Keratinocyte (primary cell): ENCODE results near the gene HSP90AB1. TPM values are rescaled to one million over a fixed set of nuclear protein-coding genes. Genes with fewer than 3 reads are reported as not detected.

ENCODE experiments used
- DNase-seq: peaks from one replicate; pipeline ENCODE4 v3.0.0-alpha.2; 2011; ENCODE audit warnings: low read depth, missing footprints, low spot score
- FAIRE-seq: peaks from 2 replicates; lab custom pipeline; 2011; peaks lifted over from hg19 to GRCh38; lab: Jason Lieb, UNC
- H2AFZ ChIP-seq: 2 replicates; pipeline ENCODE4 v1.6.0; 2012; ENCODE audit warnings: low read length, control low read depth, inconsistent platforms; ENCODE audit not compliant: control insufficient read depth
- H3K27ac ChIP-seq: 2 replicates; pipeline ENCODE4 v1.5.1; 2011; ENCODE audit warnings: low read length; ENCODE audit not compliant: control insufficient read depth, insufficient read depth
- H3K27me3 ChIP-seq: 3 replicates; pipeline ENCODE4 v1.6.0; 2011; ENCODE audit warnings: low read length; ENCODE audit not compliant: control insufficient read depth, insufficient read depth; ENCODE audit errors: extremely low read depth
- H3K36me3 ChIP-seq, 2 experiments: 2 replicates in 1 of 2; 3 replicates in 1 of 2; pipeline ENCODE4 v1.5.1; 2011; ENCODE audit warnings: low read length in 2 of 2, mild to moderate bottlenecking in 1 of 2; ENCODE audit not compliant: control insufficient read depth in 2 of 2, insufficient read depth in 2 of 2; ENCODE audit errors: extremely low read depth in 1 of 2
- H3K4me1 ChIP-seq: 3 replicates; pipeline ENCODE4 v1.5.1; 2011; ENCODE audit warnings: low read length; ENCODE audit not compliant: control insufficient read depth, insufficient read depth; ENCODE audit errors: extremely low read depth
- H3K4me2 ChIP-seq: 3 replicates; pipeline ENCODE4 v1.6.0; 2011; ENCODE audit warnings: low read depth, low read length; ENCODE audit not compliant: control insufficient read depth, insufficient read depth; ENCODE audit errors: extremely low read depth
- H3K4me3 ChIP-seq, 3 experiments: fragments of 200-600 bp in 1 of 3; sonication (generic) in 1 of 3; 2 replicates in 2 of 3; 3 replicates in 1 of 3; pipeline ENCODE4 v1.5.1; 2011 to 2016; ENCODE audit warnings: low read length in 3 of 3, mild to moderate bottlenecking in 3 of 3, control low read depth in 2 of 3, inconsistent platforms in 1 of 3, low read depth in 1 of 3, mixed read lengths in 1 of 3, mixed run types in 1 of 3, moderate library complexity in 1 of 3; ENCODE audit not compliant: control insufficient read depth in 2 of 3, insufficient read depth in 2 of 3; ENCODE audit errors: extremely low read depth in 1 of 3
- H3K79me2 ChIP-seq: 2 replicates; pipeline ENCODE4 v1.6.0; 2012; ENCODE audit warnings: low read length; ENCODE audit not compliant: control insufficient read depth, insufficient read depth
- H3K9ac ChIP-seq: 3 replicates; pipeline ENCODE4 v1.6.0; 2011; ENCODE audit warnings: low read length; ENCODE audit not compliant: control insufficient read depth, insufficient read depth; ENCODE audit errors: extremely low read depth
- H3K9me1 ChIP-seq: 3 replicates; pipeline ENCODE4 v1.6.0; 2011; ENCODE audit warnings: low read length; ENCODE audit not compliant: control insufficient read depth, insufficient read depth; ENCODE audit errors: extremely low read depth
- H3K9me3 ChIP-seq: 2 replicates; pipeline ENCODE4 v1.5.1; 2012; ENCODE audit warnings: low read depth, low read length; ENCODE audit not compliant: control insufficient read depth
- H4K20me1 ChIP-seq: 3 replicates; pipeline ENCODE4 v1.6.0; 2011; ENCODE audit warnings: low read length; ENCODE audit not compliant: control insufficient read depth, insufficient read depth; ENCODE audit errors: extremely low read depth
- EZH2 ChIP-seq: IDR thresholded peaks from one replicate; pipeline ENCODE4 v1.6.1; 2012; ENCODE audit warnings: inconsistent platforms, mild to moderate bottlenecking, low read length, moderate library complexity
- dilution Hi-C: fragments of 300-500 bp; cut with MboI; formaldehyde crosslinking; loops from one replicate; pipeline ENCODE4 v1.7.0; 2020; ENCODE audit warnings: low sequenced_read_pairs; ENCODE audit not compliant: extremely low pct_ligation_motif_present
- polyA plus RNA-seq, 5 experiments: library from polyadenylated mRNA; depleted of rRNA in 3 of 5; stranded (reverse) in 3 of 5; stranded (forward) in 1 of 5; unstranded in 1 of 5; fragments of >200 nt; gene quantifications; 1 replicate in 1 of 5; 2 replicates in 3 of 5; 3 replicates in 1 of 5; pipeline versions ENCODE4 v1.2.1 to v1.2.3, GENCODE V29; 2011 to 2012; ENCODE audit warnings: missing spikeins in 2 of 5, low read depth in 1 of 5, low replicate concordance in 1 of 5
- TF ChIP-seq, protein P1 (sequence below), 3 experiments: IDR thresholded peaks in 1 of 3; conservative IDR thresholded peaks in 1 of 3; optimal IDR thresholded peaks in 1 of 3; 2 replicates in 2 of 3; 3 replicates in 1 of 3; pipeline versions ENCODE3 to v1.5.1; 2011; ENCODE audit warnings: low read length in 3 of 3, mild to moderate bottlenecking in 3 of 3, moderate library complexity in 2 of 3, control low read depth in 1 of 3, inconsistent platforms in 1 of 3; ENCODE audit not compliant: insufficient read depth in 2 of 3; ENCODE audit errors: extremely low read depth in 1 of 3

The HSP90AB1 gene
- polyA plus RNA-seq, 1 donor (not counting 4 experiments of a cell fraction or from before 2014, with no cell fraction given), result 1,089 TPM

DNA sequence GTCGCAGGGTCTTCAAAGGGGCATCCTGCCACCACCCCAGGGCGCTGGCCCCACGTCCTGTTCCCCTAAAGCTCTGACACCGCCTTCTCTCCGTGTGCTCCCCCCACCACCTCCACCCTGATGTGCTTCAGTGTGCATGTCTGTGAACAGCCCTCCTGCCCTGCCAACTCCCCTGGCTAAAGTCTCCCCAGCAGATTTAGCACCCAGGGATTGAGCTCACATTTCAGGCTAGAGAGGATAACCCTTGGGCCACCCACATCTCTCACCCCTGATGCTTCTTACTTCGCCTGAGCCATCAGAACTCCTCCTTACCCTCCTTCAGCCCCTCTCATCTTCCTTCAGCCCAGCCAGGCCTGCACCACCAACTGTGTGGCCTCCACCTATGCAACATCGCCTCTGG is 30.9 kb downstream of the HSP90AB1 start:
- Histone ChIP-seq H3K4me1 (no peaks in the 10 kb centered on the region), H3K79me2 (no peaks in the 10 kb centered on the region), H3K4me3 (no peak overlapping the region), H3K36me3 (no peaks in the 10 kb centered on the region), H3K9me1 (no peaks in the 10 kb centered on the region), H3K27me3 (peaks cover 48% of the 10 kb centered on the region), H3K4me2 (no peak overlapping the region), H3K9ac (no peak overlapping the region), H4K20me1 (no peaks in the 10 kb centered on the region), H2AFZ (no peak overlapping the region), H3K9me3 (no peaks in the 10 kb centered on the region), H3K27ac (no peak overlapping the region)
- FAIRE-seq (no peak), DNase-seq (no peak)
- no peak for TF ChIP-seq EZH2
- TF ChIP-seq, protein P1, sequence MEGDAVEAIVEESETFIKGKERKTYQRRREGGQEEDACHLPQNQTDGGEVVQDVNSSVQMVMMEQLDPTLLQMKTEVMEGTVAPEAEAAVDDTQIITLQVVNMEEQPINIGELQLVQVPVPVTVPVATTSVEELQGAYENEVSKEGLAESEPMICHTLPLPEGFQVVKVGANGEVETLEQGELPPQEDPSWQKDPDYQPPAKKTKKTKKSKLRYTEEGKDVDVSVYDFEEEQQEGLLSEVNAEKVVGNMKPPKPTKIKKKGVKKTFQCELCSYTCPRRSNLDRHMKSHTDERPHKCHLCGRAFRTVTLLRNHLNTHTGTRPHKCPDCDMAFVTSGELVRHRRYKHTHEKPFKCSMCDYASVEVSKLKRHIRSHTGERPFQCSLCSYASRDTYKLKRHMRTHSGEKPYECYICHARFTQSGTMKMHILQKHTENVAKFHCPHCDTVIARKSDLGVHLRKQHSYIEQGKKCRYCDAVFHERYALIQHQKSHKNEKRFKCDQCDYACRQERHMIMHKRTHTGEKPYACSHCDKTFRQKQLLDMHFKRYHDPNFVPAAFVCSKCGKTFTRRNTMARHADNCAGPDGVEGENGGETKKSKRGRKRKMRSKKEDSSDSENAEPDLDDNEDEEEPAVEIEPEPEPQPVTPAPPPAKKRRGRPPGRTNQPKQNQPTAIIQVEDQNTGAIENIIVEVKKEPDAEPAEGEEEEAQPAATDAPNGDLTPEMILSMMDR (optimal IDR thresholded peaks at IDR 0.05 in 1 of 3, IDR thresholded peaks at IDR 0.05 in 1 of 3, conservative IDR thresholded peaks at IDR 0.05 in 1 of 3; ENCODE audit: extremely low read depth in 1 of 3, insufficient read depth in 2 of 3, low read length in 3 of 3), result no peak
- dilution Hi-C loops, result no loop called here

DNA sequence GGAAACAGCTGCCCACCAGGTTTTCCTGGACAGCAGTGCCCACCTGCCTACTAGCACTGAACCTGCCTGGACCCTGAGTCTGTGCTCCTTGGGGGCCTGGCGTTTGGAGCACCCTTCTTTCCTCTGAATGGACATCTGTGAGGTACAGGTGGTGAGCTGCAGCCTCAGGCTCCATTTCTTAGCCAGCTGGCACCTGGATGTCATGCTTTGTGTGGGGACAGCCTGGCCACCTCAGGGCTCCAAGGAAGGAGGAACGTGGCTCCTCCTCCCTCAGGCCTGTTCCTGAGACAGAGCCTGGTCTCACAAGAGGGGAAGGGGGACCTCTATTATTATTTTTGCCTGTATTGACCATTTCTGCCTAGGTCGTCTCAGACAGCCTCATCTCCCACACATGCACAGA is 31.4 kb downstream of the HSP90AB1 start:
- Histone ChIP-seq H2AFZ (no peak overlapping the region), H3K4me1 (no peaks in the 10 kb centered on the region), H3K9ac (no peak overlapping the region), H3K79me2 (no peaks in the 10 kb centered on the region), H4K20me1 (no peaks in the 10 kb centered on the region), H3K4me2 (no peak overlapping the region), H3K27me3 (peaks cover 43% of the 10 kb centered on the region), H3K9me3 (no peaks in the 10 kb centered on the region), H3K4me3 (no peak overlapping the region), H3K27ac (no peak overlapping the region), H3K9me1 (no peaks in the 10 kb centered on the region), H3K36me3 (no peaks in the 10 kb centered on the region)
- dilution Hi-C loops, result no loop called here
- DNase-seq (no peak), FAIRE-seq (no peak)
- no peak for TF ChIP-seq EZH2
- TF ChIP-seq, protein P1 (optimal IDR thresholded peaks at IDR 0.05 in 1 of 3, IDR thresholded peaks at IDR 0.05 in 1 of 3, conservative IDR thresholded peaks at IDR 0.05 in 1 of 3; ENCODE audit: extremely low read depth in 1 of 3, insufficient read depth in 2 of 3, low read length in 3 of 3), result no peak
